ENCODE results near the gene CASZ1. TPM values are rescaled to one million over a fixed set of nuclear protein-coding genes. Genes with fewer than 3 reads are reported as not detected.

The CASZ1 gene
- total RNA-seq, 1 experiment from 2014 or later = 3.9 TPM

- H2BK5ac ChIP-seq (ENCODE audit: insufficient read length, low read length) = no peak overlapping the region
- H3K23me2 ChIP-seq (ENCODE audit: insufficient read length, low read depth, low read length, poor library complexity, severe bottlenecking) = no peaks in the 10 kb centered on the region
- H4K5ac ChIP-seq (ENCODE audit: insufficient read length, low read depth, low read length) = no peak overlapping the region
- no peak overlapping the region for H3K4ac ChIP-seq (ENCODE audit: low read depth, low read length)
- H3K36me3 Mint-ChIP-seq (ENCODE audit: insufficient read depth in 1 of 3, low read depth in 3 of 3) = peaks cover 0 to 4% (median 0%) of the 10 kb centered on the region in 3 experiments; a peak in 1 of 7 replicates
- no peak overlapping the region for H2BK120ac ChIP-seq (ENCODE audit: low read depth, low read length, poor library complexity, severe bottlenecking)
- H2AFZ ChIP-seq (ENCODE audit: low read length) = no peak overlapping the region
- no peak overlapping the region for H3K9ac ChIP-seq (ENCODE audit: extremely low read depth, insufficient read length, low read length)
- no peaks in the 10 kb centered on the region for H3K4me1 ChIP-seq (ENCODE audit: insufficient read depth, low read length)
- WGBS (ENCODE audit: extremely low coverage, insufficient read length, low lambda C conversion rate) = no CpG with 5 or more reads among the region's 10 CpGs
- H2BK20ac ChIP-seq (ENCODE audit: low read depth, low read length, poor library complexity, severe bottlenecking) = no peak overlapping the region
- H2BK15ac ChIP-seq (ENCODE audit: low read depth, low read length) = no peak overlapping the region
- H3K14ac ChIP-seq (ENCODE audit: insufficient read depth, low read length) = no peak overlapping the region
- H3K27ac ChIP-seq (ENCODE audit: insufficient read length, low read depth, low read length) = no peak overlapping the region
- no peak overlapping the region for H3T11ph ChIP-seq (ENCODE audit: low read length)
- no peak for TF ChIP-seq CTCF (conservative IDR thresholded peaks at IDR 0.05)
- H3K79me1 ChIP-seq (ENCODE audit: insufficient read depth, low read depth, low read length, poor library complexity, severe bottlenecking) = no peaks in the 10 kb centered on the region
- H3K27me3 ChIP-seq (ENCODE audit: insufficient read depth, low read length) = no peaks in the 10 kb centered on the region
- H3K18ac ChIP-seq (ENCODE audit: insufficient read length, low read depth, low read length) = no peak overlapping the region
- no peak for DNase-seq
- no peaks in the 10 kb centered on the region for H3K9me3 ChIP-seq (ENCODE audit: control insufficient read depth, low read depth, low read length)
- H4K91ac ChIP-seq (ENCODE audit: insufficient read length, low read depth, low read length) = no peak overlapping the region
- no peaks in the 10 kb centered on the region for H3K9me3 Mint-ChIP-seq
- H3K27ac Mint-ChIP-seq = no peak overlapping the region
- no peak overlapping the region for H3K56ac ChIP-seq (ENCODE audit: insufficient read length, low read depth, low read length)
- H3K4me2 ChIP-seq (ENCODE audit: insufficient read depth, insufficient read length, low read length) = no peak overlapping the region
- no peaks in the 10 kb centered on the region for H4K20me1 ChIP-seq (ENCODE audit: control insufficient read depth, insufficient read depth, insufficient read length)
- no peak overlapping the region for H2AK5ac ChIP-seq (ENCODE audit: insufficient read length, low read length)
- no peaks in the 10 kb centered on the region for H3K79me2 ChIP-seq (ENCODE audit: insufficient read depth, low read length)
- H4K8ac ChIP-seq (replicated peaks; ENCODE audit: insufficient read length, low read depth, low read length) = no peak overlapping the region
- peaks cover 0 to 19% of the 10 kb centered on the region in 2 experiments; a peak in 2 of 4 replicates for H3K4me1 Mint-ChIP-seq
- no peaks in the 10 kb centered on the region for H3K27me3 Mint-ChIP-seq (ENCODE audit: low read depth)
- H3K4me3 Mint-ChIP-seq = no peak overlapping the region
- no peak overlapping the region for H3K23ac ChIP-seq (ENCODE audit: insufficient read length, low read depth, low read length)
- no peak overlapping the region for H2BK12ac ChIP-seq (ENCODE audit: insufficient read length, low read depth, low read length)
Measured at GRCh38 chr1:10655002-10655401, 141.4 kb downstream of the CASZ1 start.

Measured in H9 (cell line).